IPS-NIHi7 (cell line): Measurements from ENCODE around the gene CD4.

Experiments used
- DNase-seq: peaks from one replicate; pipeline ENCODE4 v3.0.0; 2012; ENCODE audit warnings: mixed read lengths; ENCODE audit errors: extremely low spot score

The CD4 gene

GRCh38 chr12:6765048-6765633 lies 24.2 kb upstream of the CD4 start:
- no peak for DNase-seq

GRCh38 chr12:6765634-6766581 lies 23.4 kb upstream of the CD4 start, which contains the start of gene PTMS:
Gene PTMS (plus strand): TSS chr12:6766363. CDS start chr12:6766706, 343 bp downstream.
- DNase-seq: peak; percentile 81

- DNase-seq: peak; percentile 65
Observed at GRCh38 chr12:6766651-6767349, 22.5 kb upstream of the CD4 start.

DNA sequence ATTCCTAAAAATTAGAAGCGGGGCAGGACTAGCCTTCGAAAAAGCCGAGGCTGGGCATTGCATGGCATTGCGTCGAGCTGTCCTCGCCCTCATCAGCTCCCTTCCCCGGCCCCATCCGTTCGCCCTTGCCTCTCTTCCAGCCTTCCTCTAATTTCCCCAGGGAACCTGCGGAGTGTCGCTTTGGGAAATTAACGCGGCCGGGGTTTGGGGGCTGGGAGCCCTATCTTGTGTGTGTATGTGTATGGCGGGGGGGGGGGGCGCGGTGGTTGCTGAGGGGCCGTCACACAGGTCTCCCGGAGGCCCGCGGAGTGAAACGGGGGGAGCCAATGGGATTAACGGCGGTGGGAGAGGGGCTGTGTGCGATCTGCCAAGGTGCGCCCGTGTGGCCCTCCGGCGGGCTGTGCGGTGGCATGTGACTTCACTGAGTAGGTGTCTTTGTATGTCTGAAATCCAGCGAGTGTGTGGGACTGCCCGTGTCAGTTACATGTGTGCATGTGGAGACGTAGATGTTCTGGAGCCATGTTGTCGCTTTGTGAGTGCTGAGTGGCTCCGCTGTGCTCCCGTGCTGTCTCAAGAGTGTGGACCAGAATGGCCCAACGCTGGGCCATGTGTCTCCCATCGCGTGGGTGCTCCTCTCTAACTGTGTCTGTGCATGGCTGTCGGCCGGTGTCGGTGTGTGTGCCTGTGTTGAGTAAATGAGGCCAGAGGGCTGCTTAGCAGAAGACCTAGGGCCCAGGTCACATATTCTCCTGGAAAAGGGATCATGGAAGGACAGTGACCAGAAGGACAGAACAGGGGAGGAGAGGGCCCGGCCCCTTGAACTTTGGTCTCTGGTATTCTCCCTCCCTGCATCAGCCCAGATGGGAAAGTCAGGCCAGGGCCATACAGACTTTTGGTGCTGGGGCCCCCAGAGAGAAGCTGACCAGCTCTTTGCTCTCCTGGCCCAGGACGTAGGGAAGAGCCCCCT lies 21.7 kb upstream of the CD4 start:
- no peak for DNase-seq

DNA sequence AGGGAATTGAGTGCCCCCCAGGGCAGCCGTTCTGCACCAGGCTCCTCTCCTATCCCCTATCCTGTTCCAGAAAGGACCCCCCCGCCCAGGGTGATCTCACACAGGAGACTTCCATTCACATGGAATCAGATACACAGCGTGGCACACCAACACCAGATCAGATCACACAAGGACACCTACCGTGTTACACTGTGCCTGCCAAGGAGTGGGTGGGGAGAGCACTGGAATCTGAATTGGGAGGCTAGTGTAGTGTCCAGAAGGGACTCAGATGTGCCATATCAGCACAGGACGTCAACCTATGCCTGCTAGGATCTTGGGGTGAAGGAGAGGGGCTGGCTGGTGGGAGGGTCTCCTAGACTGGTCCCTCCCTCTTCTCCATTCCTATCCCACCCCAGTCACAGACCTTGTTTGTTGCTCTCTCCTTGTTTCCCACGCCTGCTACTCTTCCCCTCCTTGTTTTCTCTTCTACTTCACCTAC lies 20.9 kb upstream of the CD4 start:
- no peak for DNase-seq

GRCh38 chr12:6768990-6769389 lies 20.3 kb upstream of the CD4 start:
- DNase-seq: peak; percentile 67

GRCh38 chr12:6769666-6770065 lies 19.7 kb upstream of the CD4 start:
- DNase-seq: no peak

DNA sequence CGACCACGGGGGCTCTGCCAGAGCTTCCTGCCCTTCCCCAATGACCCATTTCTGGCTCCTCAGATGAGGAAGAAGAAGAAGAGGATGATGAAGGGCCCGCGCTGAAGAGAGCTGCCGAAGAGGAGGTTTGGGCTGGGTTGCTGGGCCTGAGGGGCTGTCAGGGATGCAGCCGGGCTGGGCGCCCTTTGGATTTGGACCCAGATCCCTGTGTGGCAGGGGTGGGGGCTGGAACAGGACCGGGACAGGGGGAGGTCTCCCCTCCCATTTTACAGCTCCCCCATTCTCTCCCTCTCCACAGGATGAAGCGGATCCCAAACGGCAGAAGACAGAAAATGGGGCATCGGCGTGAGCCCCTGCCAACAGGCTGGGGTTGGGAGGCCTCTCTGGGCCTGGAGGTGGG lies 19.2 kb upstream of the CD4 start:
- no peak for DNase-seq

- DNase-seq: no peak
Observed at GRCh38 chr12:6770600-6770999, 18.7 kb upstream of the CD4 start.

GRCh38 chr12:6771091-6771495 lies 18.2 kb upstream of the CD4 start:
- no peak for DNase-seq

DNA sequence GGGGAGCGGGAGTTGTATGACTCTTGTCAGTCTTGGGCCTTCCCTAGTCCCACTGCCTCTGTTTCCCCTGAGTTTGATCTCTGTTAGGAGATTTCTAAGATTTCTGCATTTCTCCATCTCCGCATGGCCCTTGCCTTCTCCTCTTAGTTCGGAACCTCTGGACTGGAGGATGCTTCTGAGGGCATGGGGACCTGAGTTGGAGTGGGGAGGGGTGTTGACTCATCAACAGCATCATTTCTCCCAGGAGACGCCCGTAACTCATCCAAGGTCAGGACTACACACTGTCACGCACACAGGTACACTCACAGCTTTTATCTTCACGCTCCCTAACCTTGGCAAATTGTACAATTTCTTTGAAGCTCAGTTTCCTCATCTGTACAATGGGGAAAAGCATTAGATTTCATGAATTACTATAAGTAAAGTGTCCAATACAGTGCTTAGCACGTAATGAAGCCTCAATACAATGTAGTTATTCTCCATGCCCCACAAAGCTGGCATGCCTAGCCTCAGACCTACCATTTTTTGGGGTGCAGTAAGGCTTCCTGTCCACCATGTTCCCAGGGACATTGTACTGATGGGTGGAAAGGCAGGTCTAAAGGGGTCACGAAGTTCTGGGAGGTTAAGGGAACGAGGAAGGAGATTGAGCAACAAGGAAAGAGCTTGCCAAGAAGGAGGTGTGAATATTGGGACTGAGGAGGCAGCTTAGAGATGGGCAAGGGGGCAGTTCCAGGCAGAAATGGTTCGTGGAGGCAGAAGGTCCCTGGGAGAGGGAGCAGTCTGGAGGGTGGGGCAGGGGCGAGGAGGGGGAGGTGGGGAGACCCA lies 17.6 kb upstream of the CD4 start:
- no peak for DNase-seq

DNA sequence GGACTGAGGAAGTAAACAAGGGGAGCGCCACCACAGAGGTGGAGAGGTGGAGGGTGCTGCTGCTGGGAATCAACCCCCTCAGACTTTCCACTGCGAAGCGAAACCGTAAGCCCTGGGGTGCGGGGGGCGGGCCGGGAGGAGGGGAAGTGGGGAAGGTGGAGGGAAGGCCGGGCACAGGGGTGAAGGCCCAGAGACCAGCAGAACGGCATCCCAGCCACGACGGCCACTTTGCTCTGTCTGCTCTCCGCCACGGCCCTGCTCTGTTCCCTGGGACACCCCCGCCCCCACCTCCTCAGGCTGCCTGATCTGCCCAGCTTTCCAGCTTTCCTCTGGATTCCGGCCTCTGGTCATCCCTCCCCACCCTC lies 17.0 kb upstream of the CD4 start, which contains the start of gene LAG3:
Gene LAG3, plus strand, starts transcription at position 190 of the 365 bp plus-strand sequence. CDS start 333 bp downstream, outside the sequence.
- no peak for DNase-seq

GRCh38 chr12:6772726-6773589 lies 16.4 kb upstream of the CD4 start:
- DNase-seq: no peak

DNA sequence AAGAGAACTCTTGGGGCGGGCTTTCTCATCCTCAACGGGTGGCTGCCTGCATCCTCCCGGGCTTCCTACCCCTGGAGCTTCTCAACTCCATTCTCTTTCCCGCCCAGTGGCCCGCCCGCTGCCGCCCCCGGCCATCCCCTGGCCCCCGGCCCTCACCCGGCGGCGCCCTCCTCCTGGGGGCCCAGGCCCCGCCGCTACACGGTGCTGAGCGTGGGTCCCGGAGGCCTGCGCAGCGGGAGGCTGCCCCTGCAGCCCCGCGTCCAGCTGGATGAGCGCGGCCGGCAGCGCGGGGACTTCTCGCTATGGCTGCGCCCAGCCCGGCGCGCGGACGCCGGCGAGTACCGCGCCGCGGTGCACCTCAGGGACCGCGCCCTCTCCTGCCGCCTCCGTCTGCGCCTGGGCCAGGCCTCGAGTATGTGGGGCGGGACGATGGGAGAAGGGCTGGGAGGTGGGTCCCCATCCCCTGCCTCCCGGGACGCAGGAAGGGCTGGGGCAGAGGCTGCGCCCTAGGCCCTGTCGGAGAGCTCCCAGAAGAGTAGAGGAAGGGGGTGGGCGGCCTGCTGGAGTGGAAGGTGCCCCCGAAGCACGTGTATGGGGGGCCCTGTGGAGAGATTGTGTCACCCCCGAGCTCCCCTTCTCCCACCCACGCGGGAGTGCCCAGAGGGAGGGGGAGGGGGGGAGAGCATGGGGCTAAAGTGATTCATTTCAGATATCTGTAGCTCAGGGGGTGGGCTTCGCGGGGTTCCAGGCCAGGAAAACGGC lies 15.6 kb upstream of the CD4 start:
- DNase-seq: no peak

DNA sequence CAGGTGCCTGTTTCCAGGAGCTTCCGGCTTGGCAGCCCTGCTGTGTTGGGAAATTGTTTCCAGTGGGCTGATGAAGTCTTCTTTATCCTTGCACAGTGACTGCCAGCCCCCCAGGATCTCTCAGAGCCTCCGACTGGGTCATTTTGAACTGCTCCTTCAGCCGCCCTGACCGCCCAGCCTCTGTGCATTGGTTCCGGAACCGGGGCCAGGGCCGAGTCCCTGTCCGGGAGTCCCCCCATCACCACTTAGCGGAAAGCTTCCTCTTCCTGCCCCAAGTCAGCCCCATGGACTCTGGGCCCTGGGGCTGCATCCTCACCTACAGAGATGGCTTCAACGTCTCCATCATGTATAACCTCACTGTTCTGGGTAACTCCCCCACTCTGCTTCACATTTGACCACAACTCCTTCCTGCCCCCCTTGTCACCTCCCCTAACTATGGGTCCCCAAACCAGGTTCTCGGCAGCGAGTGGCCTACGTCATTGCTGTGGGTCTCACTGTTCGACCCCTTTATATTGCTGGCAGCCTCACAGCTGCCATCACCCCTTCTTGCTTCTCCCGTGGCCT lies 14.7 kb upstream of the CD4 start:
- DNase-seq: no peak

DNA sequence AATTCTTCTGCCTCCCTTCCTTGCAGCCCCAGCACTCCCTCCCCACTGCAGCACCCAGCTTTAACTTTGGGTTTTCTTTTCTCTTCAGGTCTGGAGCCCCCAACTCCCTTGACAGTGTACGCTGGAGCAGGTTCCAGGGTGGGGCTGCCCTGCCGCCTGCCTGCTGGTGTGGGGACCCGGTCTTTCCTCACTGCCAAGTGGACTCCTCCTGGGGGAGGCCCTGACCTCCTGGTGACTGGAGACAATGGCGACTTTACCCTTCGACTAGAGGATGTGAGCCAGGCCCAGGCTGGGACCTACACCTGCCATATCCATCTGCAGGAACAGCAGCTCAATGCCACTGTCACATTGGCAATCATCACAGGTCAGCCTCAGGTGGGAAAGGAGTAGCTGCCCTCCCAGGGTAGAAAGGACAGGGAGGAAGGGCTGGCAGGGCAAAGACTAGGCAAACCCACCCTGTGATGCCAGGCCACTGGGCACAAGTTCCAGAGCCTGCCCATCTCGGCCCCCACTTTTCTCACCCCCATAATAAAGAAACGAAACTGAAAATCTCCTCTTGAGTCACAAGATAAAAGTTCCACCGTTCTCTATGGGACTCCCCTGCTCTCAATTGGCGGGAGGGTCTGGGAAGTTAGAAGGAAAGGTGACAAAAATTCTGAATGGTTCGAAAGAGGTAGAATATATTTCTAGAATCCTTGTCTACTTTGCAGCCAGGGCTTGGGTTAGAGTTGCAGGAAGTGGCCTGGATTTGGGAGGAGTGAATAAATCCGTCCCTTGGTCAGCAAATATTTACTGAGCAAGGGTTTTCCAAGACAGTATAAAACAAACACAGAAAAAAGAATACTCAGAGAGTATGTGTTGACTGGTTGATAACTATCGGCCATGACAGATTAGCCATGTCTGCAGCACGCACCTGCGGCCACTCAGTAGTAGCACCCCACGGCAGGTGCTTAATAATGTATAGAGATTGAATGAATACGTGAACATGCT lies 13.8 kb upstream of the CD4 start:
- DNase-seq: no peak

- DNase-seq: no peak
Observed at GRCh38 chr12:6777386-6777785, 11.9 kb upstream of the CD4 start.
